Measurements from ENCODE around the gene IKBKE. TPM values are rescaled to one million over a fixed set of nuclear protein-coding genes. Genes with fewer than 3 reads are reported as not detected.

The IKBKE gene
- total and polyA plus RNA-seq, 12 donors = 2.9 to 11.1 (median 6.1) TPM

DNA sequence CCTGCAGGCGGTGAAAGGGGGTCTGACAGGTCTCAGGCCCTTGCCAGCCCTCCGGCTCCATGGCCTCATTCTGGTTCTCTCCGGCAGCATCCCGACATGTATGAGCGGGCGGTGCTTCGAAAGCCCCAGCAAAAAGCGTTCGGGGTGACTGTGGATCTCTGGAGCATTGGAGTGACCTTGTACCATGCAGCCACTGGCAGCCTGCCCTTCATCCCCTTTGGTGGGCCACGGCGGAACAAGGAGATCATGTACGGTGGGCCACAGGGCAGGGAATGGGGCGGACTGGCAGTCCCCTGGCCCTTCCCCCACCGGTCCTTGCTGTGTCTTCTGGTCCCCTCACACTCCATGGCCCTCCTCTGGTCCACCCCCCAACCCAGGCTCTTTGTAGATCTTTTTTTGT is 6.3 kb downstream of the IKBKE start:
- 92 to 95% (median 94%) methylated on average over 9 to 14 of the region's 14 CpGs for WGBS, 4 donors
- Histone ChIP-seq H3K27ac (no peak overlapping the region), H3K4me3 (no peak overlapping the region), H3K4me1 (replicated peaks in 1 of 2) (peaks cover 0 to 14% of the 10 kb centered on the region in 2 donors), H3K36me3 (replicated peaks in 1 of 2) (peaks cover 0 to 4% of the 10 kb centered on the region in 2 donors), H3K9me3 (replicated peaks in 1 of 3) (no peaks in the 10 kb centered on the region), H3K27me3 (no peaks in the 10 kb centered on the region)
- DNase-seq = no peak
- TF ChIP-seq POLR2A (IDR thresholded peaks at IDR 0.05) (no peak), CTCF (IDR thresholded peaks at IDR 0.05) (no peak)
- intact Hi-C loops (cut with DNase I) = loop anchor here in 1 of 2 donors (10.0 kb wide), 1 partner anchor 438 kb away; no protein-coding TSS in a partner anchor

DNA sequence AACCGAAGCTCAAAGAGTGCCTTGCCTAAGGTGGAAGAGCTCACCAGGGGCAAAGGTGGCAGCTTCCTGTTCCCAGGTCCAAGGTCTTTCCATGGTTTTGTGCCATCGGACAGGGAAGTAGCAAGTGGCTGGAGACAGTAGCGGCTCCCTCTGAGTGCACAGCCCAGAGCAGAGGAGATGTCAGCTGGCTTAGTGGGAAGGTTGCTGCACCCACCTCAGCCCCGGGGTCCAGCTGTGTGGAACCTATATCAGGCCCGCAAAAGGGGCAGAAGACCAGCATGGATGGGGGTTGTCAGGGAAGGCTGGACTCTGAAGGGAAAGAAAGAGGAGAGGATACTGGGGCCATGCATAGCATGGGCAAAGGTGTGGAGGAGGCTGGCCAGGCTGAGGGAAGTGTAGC is 6.8 kb downstream of the IKBKE start:
- Histone ChIP-seq H3K4me3 (no peak overlapping the region), H3K4me1 (replicated peaks in 1 of 2) (peaks cover 0 to 9% of the 10 kb centered on the region in 2 donors), H3K27ac (no peak overlapping the region), H3K36me3 (replicated peaks in 1 of 2) (peaks cover 0 to 4% of the 10 kb centered on the region in 2 donors), H3K9me3 (replicated peaks in 1 of 3) (no peaks in the 10 kb centered on the region), H3K27me3 (no peaks in the 10 kb centered on the region)
- intact Hi-C loops (cut with DNase I) = loop anchor here in 1 of 2 donors (10.0 kb wide), 1 partner anchor 438 kb away; no protein-coding TSS in a partner anchor
- 88 to 98% (median 93%) methylated on average over 5 of the region's 5 CpGs for WGBS, 4 donors
- no peak for DNase-seq
- TF ChIP-seq POLR2A (IDR thresholded peaks at IDR 0.05) (no peak), CTCF (IDR thresholded peaks at IDR 0.05) (no peak)

DNA sequence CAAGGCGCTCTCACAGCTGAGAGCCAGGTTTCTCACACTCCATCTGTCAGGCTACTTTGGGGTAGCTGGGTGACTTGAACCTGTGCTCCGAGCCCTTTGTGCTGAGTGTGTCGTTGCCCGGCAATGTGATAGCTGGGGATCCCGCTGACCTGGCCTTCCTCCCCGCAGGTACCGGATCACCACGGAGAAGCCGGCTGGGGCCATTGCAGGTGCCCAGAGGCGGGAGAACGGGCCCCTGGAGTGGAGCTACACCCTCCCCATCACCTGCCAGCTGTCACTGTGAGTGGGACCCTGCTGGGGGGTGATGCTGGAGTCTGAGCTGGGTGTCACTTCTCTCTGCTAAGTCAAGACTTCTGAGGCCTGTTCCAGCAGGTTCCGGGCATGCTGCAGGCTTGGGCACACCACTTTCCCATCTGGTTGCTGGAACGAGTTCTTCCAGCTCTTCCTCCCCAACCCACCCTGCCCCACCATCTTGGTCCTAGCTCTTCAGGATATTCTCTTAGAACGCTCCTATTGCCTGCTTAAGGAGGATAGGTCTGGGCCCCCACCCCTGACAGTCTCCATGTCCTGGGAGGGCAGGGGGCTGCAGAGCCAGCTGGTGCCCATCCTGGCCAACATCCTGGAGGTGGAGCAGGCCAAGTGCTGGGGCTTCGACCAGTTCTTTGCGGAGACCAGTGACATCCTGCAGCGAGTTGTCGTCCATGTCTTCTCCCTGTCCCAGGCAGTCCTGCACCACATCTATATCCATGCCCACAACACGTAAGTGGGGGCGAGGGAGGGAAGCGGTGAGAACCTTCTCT is 7.5 kb downstream of the IKBKE start:
- intact Hi-C loops (cut with DNase I) = loop anchor here in 1 of 2 donors (10.0 kb wide), 1 partner anchor 437 kb away; no protein-coding TSS in a partner anchor
- TF ChIP-seq CTCF (IDR thresholded peaks at IDR 0.05) (no peak), POLR2A (IDR thresholded peaks at IDR 0.05) (no peak)
- no peaks in the 10 kb centered on the region for H3K27me3 ChIP-seq
- WGBS, 4 donors = 88 to 95% (median 94%) methylated on average over 10 to 21 of the region's 21 CpGs
- H3K4me1 ChIP-seq (replicated peaks in 1 of 2) = peaks cover 0 to 5% of the 10 kb centered on the region in 2 donors
- no peaks in the 10 kb centered on the region for H3K9me3 ChIP-seq (replicated peaks in 1 of 3)
- H3K4me3 ChIP-seq = no peak overlapping the region
- DNase-seq = no peak
- H3K36me3 ChIP-seq (replicated peaks in 1 of 2) = peaks cover 0 to 4% of the 10 kb centered on the region in 2 donors
- H3K27ac ChIP-seq = no peak overlapping the region

DNA sequence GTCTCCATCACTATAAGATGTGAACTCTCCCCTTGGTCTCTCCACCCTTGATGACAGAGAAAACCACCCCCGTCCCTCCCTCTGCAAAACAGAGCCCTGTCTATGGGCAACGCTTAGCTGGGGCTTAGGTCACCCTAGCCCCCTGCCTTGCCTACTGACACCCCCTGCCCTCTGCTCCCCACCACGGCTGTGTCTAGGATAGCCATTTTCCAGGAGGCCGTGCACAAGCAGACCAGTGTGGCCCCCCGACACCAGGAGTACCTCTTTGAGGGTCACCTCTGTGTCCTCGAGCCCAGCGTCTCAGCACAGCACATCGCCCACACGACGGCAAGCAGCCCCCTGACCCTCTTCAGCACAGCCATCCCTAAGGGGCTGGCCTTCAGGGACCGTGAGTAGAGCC is 8.5 kb downstream of the IKBKE start:
- H3K36me3 ChIP-seq (replicated peaks in 1 of 2) = peaks cover 0 to 4% of the 10 kb centered on the region in 2 donors
- H3K9me3 ChIP-seq (replicated peaks in 1 of 3) = no peaks in the 10 kb centered on the region
- no peak for TF ChIP-seq CTCF (IDR thresholded peaks at IDR 0.05)
- TF ChIP-seq POLR2A (IDR thresholded peaks at IDR 0.05) = no peak
- no peak overlapping the region for H3K4me3 ChIP-seq
- WGBS, 4 donors = 76 to 81% (median 78%) methylated on average over 11 of the region's 11 CpGs
- DNase-seq = no peak
- H3K27me3 ChIP-seq = no peaks in the 10 kb centered on the region
- H3K27ac ChIP-seq = no peak overlapping the region
- no peaks in the 10 kb centered on the region for H3K4me1 ChIP-seq (replicated peaks in 1 of 2)
- intact Hi-C loops (cut with DNase I) = loop anchor here in 1 of 2 donors (10.0 kb wide), 1 partner anchor 436 kb away; no protein-coding TSS in a partner anchor
